SK-N-MC (cell line): ENCODE data around the gene RTL9.
"Not testable (repeated sequence)": the region's sequence is repeated elsewhere in the genome, so short reads cannot be mapped to it uniquely, and the experiment has no call there.

Source experiments
- DNase-seq: peaks from one replicate; pipeline ENCODE4 v3.0.0-alpha.2; 2011; ENCODE audit warnings: low read depth, low spot score
- H3K27ac ChIP-seq: fragments of 200-600 bp; sonication (generic); 2 replicates; pipeline ENCODE4 v1.5.1; 2016; ENCODE audit warnings: mixed run types
- H3K36me3 ChIP-seq: fragments of 200-600 bp; sonication (generic); 2 replicates; pipeline ENCODE4 v1.6.1; 2017; ENCODE audit warnings: antibody characterized with exemption, low read length, mixed read lengths; ENCODE audit not compliant: insufficient read depth
- H3K4me3 ChIP-seq: fragments of 200-600 bp; sonication (generic); 2 replicates; pipeline ENCODE4 v1.5.1; 2016
- H3K9ac ChIP-seq: fragments of 200-600 bp; sonication (generic); 2 replicates; pipeline ENCODE4 v1.8.0; 2017; ENCODE audit warnings: mixed run types, mixed read lengths; ENCODE audit not compliant: insufficient read length
- H3K9me3 ChIP-seq: fragments of 200-600 bp; sonication (generic); 2 replicates; pipeline ENCODE4 v1.6.1; 2017; ENCODE audit warnings: low read depth, mild to moderate bottlenecking, antibody characterized with exemption, low read length, moderate library complexity, mixed read lengths
- EZH2 ChIP-seq: fragments of 200-600 bp; sonication (generic); IDR thresholded peaks from one replicate; pipeline ENCODE4 v1.6.1; 2017; ENCODE audit warnings: antibody characterized with exemption
- FOXP2 ChIP-seq: optimal IDR thresholded peaks from 2 replicates; pipeline ENCODE3; 2011; ENCODE audit warnings: mild to moderate bottlenecking, moderate library complexity; ENCODE audit not compliant: insufficient read depth; ENCODE audit errors: extremely low read length, control extremely low read depth
- POLR2AphosphoS5 ChIP-seq: IDR thresholded peaks from 2 replicates; pipeline ENCODE4 v1.6.1; 2012; ENCODE audit warnings: mild to moderate bottlenecking, low read depth, low read length, borderline replicate concordance

RTL9 gene

GRCh38 chrX:110317820-110318663 is 40.6 kb upstream of the RTL9 start, which contains the start of gene AMMECR1:
AMMECR1 (minus strand) TSS chrX:110318085; CDS start chrX:110318071, 14 bp downstream.
- H3K4me3 ChIP-seq, result peak within 1 kb of the TSS; percentile 84
- peak within 1 kb of the TSS; percentile 81 for H3K9ac ChIP-seq
- no peak for DNase-seq
- H3K27ac ChIP-seq, result no peak within 1 kb of the TSS
- peak; percentile 84 for TF ChIP-seq POLR2AphosphoS5
- no peak for TF ChIP-seq FOXP2
- no peaks in the 10 kb centered on the region for H3K9me3 ChIP-seq
- H3K36me3 ChIP-seq, result no peaks in the 10 kb centered on the region

- TF ChIP-seq FOXP2 (no peak), EZH2 (no peak), POLR2AphosphoS5 (no peak)
- Histone ChIP-seq H3K4me3 (peak overlapping the region; percentile 79), H3K9me3 (no peaks in the 10 kb centered on the region), H3K27ac (no peak overlapping the region), H3K9ac (peak overlapping the region; percentile 75), H3K36me3 (no peaks in the 10 kb centered on the region)
- DNase-seq, result no peak
Measured at GRCh38 chrX:110318664-110318968, 40.0 kb upstream of the RTL9 start.

- TF ChIP-seq FOXP2 (no peak), EZH2 (no peak), POLR2AphosphoS5 (no peak)
- Histone ChIP-seq H3K36me3 (no peaks in the 10 kb centered on the region), H3K9ac (no peak overlapping the region), H3K9me3 (no peaks in the 10 kb centered on the region), H3K4me3 (no peak overlapping the region), H3K27ac (no peak overlapping the region)
- no peak for DNase-seq
Measured at GRCh38 chrX:110320381-110320987, 38.2 kb upstream of the RTL9 start.

GRCh38 chrX:110321081-110321480 is 37.6 kb upstream of the RTL9 start:
- no peak for DNase-seq
- Histone ChIP-seq H3K4me3 (no peak overlapping the region), H3K27ac (no peak overlapping the region), H3K36me3 (no peaks in the 10 kb centered on the region), H3K9ac (no peak overlapping the region), H3K9me3 (no peaks in the 10 kb centered on the region)
- TF ChIP-seq EZH2, result no peak

- Histone ChIP-seq H3K36me3 (no peaks in the 10 kb centered on the region), H3K9me3 (no peaks in the 10 kb centered on the region), H3K9ac (no peak overlapping the region), H3K27ac (no peak overlapping the region), H3K4me3 (no peak overlapping the region)
- TF ChIP-seq POLR2AphosphoS5 (no peak), EZH2 (no peak), FOXP2 (no peak)
- DNase-seq, result no peak
Measured at GRCh38 chrX:110321670-110322069, 37.0 kb upstream of the RTL9 start.

GRCh38 chrX:110322603-110323002 is 36.0 kb upstream of the RTL9 start:
- Histone ChIP-seq H3K4me3 (no peak overlapping the region), H3K27ac (no peak overlapping the region), H3K9ac (no peak overlapping the region), H3K36me3 (no peaks in the 10 kb centered on the region), H3K9me3 (no peaks in the 10 kb centered on the region)
- no peak for DNase-seq
- TF ChIP-seq POLR2AphosphoS5 (no peak), EZH2 (no peak), FOXP2 (no peak)

- no peak overlapping the region for H3K9ac ChIP-seq
- H3K36me3 ChIP-seq, result no peaks in the 10 kb centered on the region
- no peak overlapping the region for H3K27ac ChIP-seq
- TF ChIP-seq POLR2AphosphoS5, result no peak
- no peak for TF ChIP-seq FOXP2
- no peak for TF ChIP-seq EZH2
- no peak for DNase-seq
- no peaks in the 10 kb centered on the region for H3K9me3 ChIP-seq
- H3K4me3 ChIP-seq, result no peak overlapping the region
Measured at GRCh38 chrX:110326712-110327111, 31.9 kb upstream of the RTL9 start.

GRCh38 chrX:110327336-110327735 is 31.3 kb upstream of the RTL9 start:
- no peaks in the 10 kb centered on the region for H3K9me3 ChIP-seq
- H3K27ac ChIP-seq, result no peak overlapping the region
- TF ChIP-seq FOXP2 (no peak), EZH2 (no peak), POLR2AphosphoS5 (no peak)
- H3K36me3 ChIP-seq, result no peaks in the 10 kb centered on the region
- H3K9ac ChIP-seq, result no peak overlapping the region
- no peak for DNase-seq
- H3K4me3 ChIP-seq, result no peak overlapping the region

GRCh38 chrX:110328613-110329012 is 30.0 kb upstream of the RTL9 start:
- H3K4me3 ChIP-seq, H3K36me3 ChIP-seq, H3K9me3 ChIP-seq, DNase-seq, H3K27ac ChIP-seq, H3K9ac ChIP-seq: not testable (repeated sequence)
